ENCODE results near the gene PLEKHH1. TPM values are rescaled to one million over a fixed set of nuclear protein-coding genes. Genes with fewer than 3 reads are reported as not detected.
"Not testable (repeated sequence)": the region's sequence is repeated elsewhere in the genome, so short reads cannot be mapped to it uniquely, and the experiment has no call there.

PLEKHH1 gene
- total RNA-seq, 3 donors from 2014 or later, result 45.8 to 110 (median 61.5) TPM

DNA sequence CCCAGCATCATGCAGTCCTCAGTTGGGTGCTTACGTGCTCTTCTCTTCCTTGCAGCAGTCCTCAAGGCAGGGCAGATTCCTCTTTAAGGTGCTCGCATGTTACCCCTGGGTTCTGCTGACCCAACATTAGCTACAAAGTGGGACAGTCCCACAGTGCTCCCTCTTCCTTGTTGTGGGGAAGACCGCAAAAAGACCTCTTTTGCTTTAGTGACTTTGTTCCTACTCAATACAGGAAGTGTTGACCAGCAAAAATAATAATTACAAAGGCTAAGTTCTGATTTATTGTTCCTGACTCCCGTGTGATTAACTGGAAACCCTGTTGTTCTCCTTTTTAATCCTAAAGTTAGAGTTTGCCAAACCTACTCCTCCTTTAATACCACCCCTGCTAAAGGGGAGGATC lies 53.3 kb downstream of the PLEKHH1 start:
- Histone ChIP-seq H3K4me3 (no peak overlapping the region), H3K4me1 (ENCODE audit: low read depth) (no peaks in the 10 kb centered on the region), H3K9me3 (no peaks in the 10 kb centered on the region), H3K36me3 (ENCODE audit: low read depth) (no peaks in the 10 kb centered on the region)
- DNase-seq, result no peak
- intact Hi-C loops (cut with DNase I, micrococcal nuclease), result no loop called here
- peak; percentile 28 for ATAC-seq
- TF ChIP-seq, protein P1, sequence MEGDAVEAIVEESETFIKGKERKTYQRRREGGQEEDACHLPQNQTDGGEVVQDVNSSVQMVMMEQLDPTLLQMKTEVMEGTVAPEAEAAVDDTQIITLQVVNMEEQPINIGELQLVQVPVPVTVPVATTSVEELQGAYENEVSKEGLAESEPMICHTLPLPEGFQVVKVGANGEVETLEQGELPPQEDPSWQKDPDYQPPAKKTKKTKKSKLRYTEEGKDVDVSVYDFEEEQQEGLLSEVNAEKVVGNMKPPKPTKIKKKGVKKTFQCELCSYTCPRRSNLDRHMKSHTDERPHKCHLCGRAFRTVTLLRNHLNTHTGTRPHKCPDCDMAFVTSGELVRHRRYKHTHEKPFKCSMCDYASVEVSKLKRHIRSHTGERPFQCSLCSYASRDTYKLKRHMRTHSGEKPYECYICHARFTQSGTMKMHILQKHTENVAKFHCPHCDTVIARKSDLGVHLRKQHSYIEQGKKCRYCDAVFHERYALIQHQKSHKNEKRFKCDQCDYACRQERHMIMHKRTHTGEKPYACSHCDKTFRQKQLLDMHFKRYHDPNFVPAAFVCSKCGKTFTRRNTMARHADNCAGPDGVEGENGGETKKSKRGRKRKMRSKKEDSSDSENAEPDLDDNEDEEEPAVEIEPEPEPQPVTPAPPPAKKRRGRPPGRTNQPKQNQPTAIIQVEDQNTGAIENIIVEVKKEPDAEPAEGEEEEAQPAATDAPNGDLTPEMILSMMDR (IDR thresholded peaks at IDR 0.05), result no peak

DNA sequence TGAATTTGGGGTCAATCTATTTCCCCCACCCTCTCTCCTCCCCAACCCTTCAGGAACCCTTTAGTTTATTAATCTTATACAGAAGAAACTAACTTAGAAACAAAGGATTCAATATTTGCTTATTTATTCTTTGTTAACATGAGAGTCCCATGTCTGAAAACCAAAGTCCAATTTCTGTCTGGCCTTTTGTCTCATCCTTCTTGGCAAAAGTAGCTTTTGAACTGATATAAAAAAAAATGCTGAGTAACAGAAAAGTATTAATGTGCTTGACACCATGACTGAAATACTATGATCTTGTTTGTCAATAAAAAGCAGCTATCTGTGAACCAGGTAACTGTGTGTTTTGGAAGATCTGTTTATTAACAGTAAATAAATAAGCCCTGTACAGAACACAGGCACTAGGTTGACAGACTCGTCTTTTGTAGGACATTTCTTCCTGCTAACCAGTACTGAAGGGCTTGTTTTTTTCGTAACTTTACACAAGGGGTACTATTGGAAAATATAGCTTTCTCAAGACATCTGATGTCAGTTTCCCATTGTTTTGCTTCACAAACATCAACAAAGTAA lies 56.2 kb downstream of the PLEKHH1 start:
- no peak overlapping the region for H3K4me3 ChIP-seq
- TF ChIP-seq, protein P1 (IDR thresholded peaks at IDR 0.05), result no peak
- H3K36me3 ChIP-seq (ENCODE audit: low read depth), result no peaks in the 10 kb centered on the region
- DNase-seq, result no peak
- H3K9me3 ChIP-seq, result no peaks in the 10 kb centered on the region
- ATAC-seq, result no peak
- intact Hi-C loops (cut with DNase I, micrococcal nuclease), result no loop called here
- no peaks in the 10 kb centered on the region for H3K4me1 ChIP-seq (ENCODE audit: low read depth)

DNA sequence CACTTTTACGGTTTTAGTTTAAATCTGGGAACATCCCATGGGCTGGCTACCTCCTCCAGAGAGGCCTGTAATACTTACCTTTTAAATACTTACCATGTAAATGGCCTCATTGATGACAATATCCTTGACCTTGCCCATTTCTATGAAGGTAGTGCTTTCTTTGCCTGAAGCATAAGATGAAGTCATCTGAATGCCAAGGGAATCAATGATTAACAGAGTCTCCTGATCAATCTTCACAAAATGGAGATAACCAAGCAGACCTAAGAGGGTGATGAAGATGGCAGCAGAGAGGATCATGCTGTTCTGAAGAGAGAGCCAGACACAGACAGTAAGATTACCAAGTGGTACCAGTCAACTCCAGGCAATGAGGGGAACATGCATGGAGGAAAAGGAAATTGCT lies 60.6 kb downstream of the PLEKHH1 start:
- intact Hi-C loops (cut with DNase I, micrococcal nuclease); H3K36me3 ChIP-seq (ENCODE audit: low read depth); H3K9me3 ChIP-seq; H3K4me3 ChIP-seq; H3K4me1 ChIP-seq (ENCODE audit: low read depth); ATAC-seq; DNase-seq: not testable (repeated sequence)

DNA sequence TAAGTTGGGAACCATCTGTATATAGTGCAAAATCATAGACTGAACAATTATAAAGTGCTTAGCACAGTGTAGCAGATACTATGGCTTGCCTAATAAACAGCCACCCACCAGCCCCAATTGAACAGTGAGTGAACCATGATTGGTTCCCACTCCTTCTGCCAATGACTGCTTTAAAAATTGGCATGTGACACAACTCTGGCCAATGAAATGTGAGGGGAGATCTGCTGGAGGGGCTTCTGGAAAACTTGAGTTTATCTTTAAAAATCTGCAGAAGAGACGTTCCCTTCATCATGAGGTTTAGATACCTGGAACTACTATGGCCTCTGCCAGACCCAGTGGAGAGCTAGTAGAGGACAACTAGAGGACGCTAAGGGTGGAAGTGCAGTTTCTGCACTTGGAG lies 62.3 kb downstream of the PLEKHH1 start:
- ATAC-seq (no peak), DNase-seq (no peak)
- Histone ChIP-seq H3K4me1 (ENCODE audit: low read depth) (peaks cover 7% of the 10 kb centered on the region), H3K9me3 (no peaks in the 10 kb centered on the region), H3K36me3 (ENCODE audit: low read depth) (no peaks in the 10 kb centered on the region), H3K4me3 (no peak overlapping the region)
- TF ChIP-seq, protein P1 (IDR thresholded peaks at IDR 0.05), result no peak
- intact Hi-C loops (cut with DNase I, micrococcal nuclease), result no loop called here

DNA sequence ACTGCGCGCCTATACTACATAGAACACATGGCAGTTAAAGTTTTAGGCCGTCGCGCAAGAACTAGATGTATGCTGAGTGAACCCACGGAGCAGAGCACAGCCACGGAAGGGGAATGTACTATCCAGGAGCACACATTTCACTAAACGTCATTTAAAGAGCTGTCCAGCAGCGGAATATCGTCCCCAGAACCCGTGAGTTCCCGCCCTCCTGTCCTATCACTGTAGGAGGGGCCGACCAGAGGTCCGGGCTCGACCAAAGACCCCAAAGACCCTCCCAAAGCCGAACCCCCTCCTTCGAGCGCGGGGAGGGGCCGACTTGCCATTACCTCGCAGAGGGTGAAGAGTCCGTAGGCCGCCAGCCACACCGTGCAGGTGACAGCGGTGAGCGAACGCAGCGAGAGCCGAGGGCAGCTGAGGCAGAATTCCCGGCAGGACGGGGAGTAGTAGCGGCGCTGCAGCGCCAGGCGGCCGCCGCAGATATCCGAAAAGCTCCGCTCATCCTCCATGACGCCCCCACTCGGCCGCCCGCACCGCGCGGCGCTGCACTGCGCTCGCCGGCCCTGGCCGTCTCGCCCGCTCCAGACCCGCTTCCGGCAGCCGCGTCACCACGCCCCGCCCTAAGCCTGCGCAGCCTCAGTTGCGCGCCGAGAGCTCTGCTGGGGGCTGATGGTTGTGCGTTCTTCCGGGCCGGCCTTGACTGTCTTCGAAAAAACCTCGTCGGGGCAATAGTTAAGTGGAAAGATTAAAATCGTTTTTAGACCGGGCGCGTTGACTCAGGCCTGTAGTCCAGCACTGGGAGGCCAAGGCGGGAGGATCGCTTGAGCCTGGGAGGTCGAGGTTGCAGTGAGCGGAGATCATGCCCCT lies 66.8 kb downstream of the PLEKHH1 start, which contains the start of gene PIGH:
Gene PIGH (minus strand): TSS at position 571 of the 864 bp plus-strand sequence. CDS start 65 bp downstream, at position 506.
- Histone ChIP-seq H3K4me3 (peak within 1 kb of the TSS; percentile 83), H3K4me1 (ENCODE audit: low read depth) (peaks cover 7% of the 10 kb centered on the region), H3K9me3 (no peaks in the 10 kb centered on the region), H3K36me3 (ENCODE audit: low read depth) (no peaks in the 10 kb centered on the region)
- intact Hi-C loops (cut with DNase I, micrococcal nuclease), result no loop called here
- TF ChIP-seq, protein P1 (IDR thresholded peaks at IDR 0.05), result peak; percentile 59
- ATAC-seq (peak; percentile 99), DNase-seq (peak; percentile 92 to 97 (median 93))

DNA sequence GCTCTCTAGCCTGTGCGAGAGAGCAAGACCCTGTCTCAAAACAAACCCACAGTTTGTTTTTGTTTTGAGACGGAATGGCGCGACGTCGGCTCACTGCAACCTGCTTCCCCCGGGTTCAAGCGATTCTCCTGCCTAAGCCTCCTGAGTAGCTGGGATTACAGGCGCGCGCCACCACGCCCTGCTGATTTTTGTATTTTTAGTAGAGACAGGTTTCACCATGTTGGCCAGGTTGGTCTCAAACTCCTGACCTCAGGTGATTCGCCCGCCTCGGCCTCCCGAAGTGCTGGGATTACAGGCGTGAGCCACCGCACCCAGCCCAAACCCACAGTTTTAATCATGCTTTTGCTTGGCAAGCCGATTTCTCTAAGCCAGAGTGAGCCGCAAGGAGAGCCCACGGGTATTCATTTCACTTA lies 67.5 kb downstream of the PLEKHH1 start:
- intact Hi-C loops (cut with DNase I, micrococcal nuclease), result not testable (repeated sequence)

More for the DNA sequence above, 67.5 kb downstream of the PLEKHH1 start:
- H3K4me3 ChIP-seq; ATAC-seq; DNase-seq; H3K4me1 ChIP-seq (ENCODE audit: low read depth); H3K9me3 ChIP-seq; H3K36me3 ChIP-seq (ENCODE audit: low read depth): not testable (repeated sequence)
